H1 (cell line): Measurements from ENCODE around the gene MOGAT3. TPM values are rescaled to one million over a fixed set of nuclear protein-coding genes. Genes with fewer than 3 reads are reported as not detected.

Experiments
- GABPA ChIP-seq: IDR thresholded peaks from 2 replicates; pipeline ENCODE4 v1.6.1; 2011; ENCODE audit warnings: mild to moderate bottlenecking, low read length, moderate library complexity, borderline replicate concordance; ENCODE audit not compliant: insufficient read depth
- KDM4A ChIP-seq: IDR thresholded peaks from one replicate; pipeline ENCODE4 v1.7.1; 2012; ENCODE audit warnings: low read depth, mild to moderate bottlenecking, moderate library complexity, low read length, inconsistent platforms; ENCODE audit not compliant: severe bottlenecking
- SAP30 ChIP-seq: fragments of 300-600 bp; sonication (generic); IDR thresholded peaks from 2 replicates; pipeline ENCODE4 v1.7.1; 2012; ENCODE audit warnings: low read length, moderate library complexity, mild to moderate bottlenecking, inconsistent platforms; ENCODE audit not compliant: insufficient read depth, insufficient replicate concordance
- TBP ChIP-seq: IDR thresholded peaks from 2 replicates; pipeline ENCODE4 v1.6.1; 2011; ENCODE audit warnings: low read depth, low read length, improper control_type of control experiment
- polyA plus RNA-seq, 7 experiments: library from polyadenylated mRNA; depleted of rRNA in 3 of 7; stranded (reverse) in 5 of 7; unstranded in 2 of 7; fragments of >200 nt in 5 of 7; fragments of 200-250 nt in 2 of 7; gene quantifications; 1 replicate in 5 of 7; 2 replicates in 1 of 7; 4 replicates in 1 of 7; pipeline versions ENCODE4 v1.2.1 to v1.2.3, GENCODE V29; 2011 to 2013; ENCODE audit warnings: missing spikeins in 2 of 7, mixed read lengths in 2 of 7
- total RNA-seq: library from RNA; stranded (reverse); fragmentation: NEBNext Ultra II Directional; extraction: Animal tissue kit (Norgen Biotek cat#: 25700); gene quantifications from 2 replicates; pipeline ENCODE4 v1.2.1, GENCODE V29; 2021
- TF ChIP-seq, protein P1 (sequence below): fragments of 300-600 bp; sonication (generic); IDR thresholded peaks from 2 replicates; pipeline ENCODE4 v1.7.1; 2012; ENCODE audit warnings: low read length, moderate library complexity, mild to moderate bottlenecking, inconsistent platforms; ENCODE audit not compliant: insufficient replicate concordance
- TF ChIP-seq, protein P2 (sequence below), 3 experiments: IDR thresholded peaks; 1 replicate in 2 of 3; 2 replicates in 1 of 3; pipeline versions ENCODE4 v1.5.1 to v1.6.1; 2011; ENCODE audit warnings: low read length in 3 of 3, mild to moderate bottlenecking in 3 of 3, inconsistent platforms in 2 of 3, low read depth in 1 of 3, moderate library complexity in 1 of 3; ENCODE audit not compliant: insufficient read depth in 1 of 3; ENCODE audit errors: control extremely low read depth in 1 of 3

The MOGAT3 gene
- total and polyA plus RNA-seq, 2 of the 8 experiments (the other 6 are each of a cell fraction or from before 2014, with no cell fraction given), result 0.21 to 0.82 TPM

GRCh38 chr7:101172005-101172853 is 28.6 kb downstream of the MOGAT3 start (continued):
- TF ChIP-seq, protein P1, sequence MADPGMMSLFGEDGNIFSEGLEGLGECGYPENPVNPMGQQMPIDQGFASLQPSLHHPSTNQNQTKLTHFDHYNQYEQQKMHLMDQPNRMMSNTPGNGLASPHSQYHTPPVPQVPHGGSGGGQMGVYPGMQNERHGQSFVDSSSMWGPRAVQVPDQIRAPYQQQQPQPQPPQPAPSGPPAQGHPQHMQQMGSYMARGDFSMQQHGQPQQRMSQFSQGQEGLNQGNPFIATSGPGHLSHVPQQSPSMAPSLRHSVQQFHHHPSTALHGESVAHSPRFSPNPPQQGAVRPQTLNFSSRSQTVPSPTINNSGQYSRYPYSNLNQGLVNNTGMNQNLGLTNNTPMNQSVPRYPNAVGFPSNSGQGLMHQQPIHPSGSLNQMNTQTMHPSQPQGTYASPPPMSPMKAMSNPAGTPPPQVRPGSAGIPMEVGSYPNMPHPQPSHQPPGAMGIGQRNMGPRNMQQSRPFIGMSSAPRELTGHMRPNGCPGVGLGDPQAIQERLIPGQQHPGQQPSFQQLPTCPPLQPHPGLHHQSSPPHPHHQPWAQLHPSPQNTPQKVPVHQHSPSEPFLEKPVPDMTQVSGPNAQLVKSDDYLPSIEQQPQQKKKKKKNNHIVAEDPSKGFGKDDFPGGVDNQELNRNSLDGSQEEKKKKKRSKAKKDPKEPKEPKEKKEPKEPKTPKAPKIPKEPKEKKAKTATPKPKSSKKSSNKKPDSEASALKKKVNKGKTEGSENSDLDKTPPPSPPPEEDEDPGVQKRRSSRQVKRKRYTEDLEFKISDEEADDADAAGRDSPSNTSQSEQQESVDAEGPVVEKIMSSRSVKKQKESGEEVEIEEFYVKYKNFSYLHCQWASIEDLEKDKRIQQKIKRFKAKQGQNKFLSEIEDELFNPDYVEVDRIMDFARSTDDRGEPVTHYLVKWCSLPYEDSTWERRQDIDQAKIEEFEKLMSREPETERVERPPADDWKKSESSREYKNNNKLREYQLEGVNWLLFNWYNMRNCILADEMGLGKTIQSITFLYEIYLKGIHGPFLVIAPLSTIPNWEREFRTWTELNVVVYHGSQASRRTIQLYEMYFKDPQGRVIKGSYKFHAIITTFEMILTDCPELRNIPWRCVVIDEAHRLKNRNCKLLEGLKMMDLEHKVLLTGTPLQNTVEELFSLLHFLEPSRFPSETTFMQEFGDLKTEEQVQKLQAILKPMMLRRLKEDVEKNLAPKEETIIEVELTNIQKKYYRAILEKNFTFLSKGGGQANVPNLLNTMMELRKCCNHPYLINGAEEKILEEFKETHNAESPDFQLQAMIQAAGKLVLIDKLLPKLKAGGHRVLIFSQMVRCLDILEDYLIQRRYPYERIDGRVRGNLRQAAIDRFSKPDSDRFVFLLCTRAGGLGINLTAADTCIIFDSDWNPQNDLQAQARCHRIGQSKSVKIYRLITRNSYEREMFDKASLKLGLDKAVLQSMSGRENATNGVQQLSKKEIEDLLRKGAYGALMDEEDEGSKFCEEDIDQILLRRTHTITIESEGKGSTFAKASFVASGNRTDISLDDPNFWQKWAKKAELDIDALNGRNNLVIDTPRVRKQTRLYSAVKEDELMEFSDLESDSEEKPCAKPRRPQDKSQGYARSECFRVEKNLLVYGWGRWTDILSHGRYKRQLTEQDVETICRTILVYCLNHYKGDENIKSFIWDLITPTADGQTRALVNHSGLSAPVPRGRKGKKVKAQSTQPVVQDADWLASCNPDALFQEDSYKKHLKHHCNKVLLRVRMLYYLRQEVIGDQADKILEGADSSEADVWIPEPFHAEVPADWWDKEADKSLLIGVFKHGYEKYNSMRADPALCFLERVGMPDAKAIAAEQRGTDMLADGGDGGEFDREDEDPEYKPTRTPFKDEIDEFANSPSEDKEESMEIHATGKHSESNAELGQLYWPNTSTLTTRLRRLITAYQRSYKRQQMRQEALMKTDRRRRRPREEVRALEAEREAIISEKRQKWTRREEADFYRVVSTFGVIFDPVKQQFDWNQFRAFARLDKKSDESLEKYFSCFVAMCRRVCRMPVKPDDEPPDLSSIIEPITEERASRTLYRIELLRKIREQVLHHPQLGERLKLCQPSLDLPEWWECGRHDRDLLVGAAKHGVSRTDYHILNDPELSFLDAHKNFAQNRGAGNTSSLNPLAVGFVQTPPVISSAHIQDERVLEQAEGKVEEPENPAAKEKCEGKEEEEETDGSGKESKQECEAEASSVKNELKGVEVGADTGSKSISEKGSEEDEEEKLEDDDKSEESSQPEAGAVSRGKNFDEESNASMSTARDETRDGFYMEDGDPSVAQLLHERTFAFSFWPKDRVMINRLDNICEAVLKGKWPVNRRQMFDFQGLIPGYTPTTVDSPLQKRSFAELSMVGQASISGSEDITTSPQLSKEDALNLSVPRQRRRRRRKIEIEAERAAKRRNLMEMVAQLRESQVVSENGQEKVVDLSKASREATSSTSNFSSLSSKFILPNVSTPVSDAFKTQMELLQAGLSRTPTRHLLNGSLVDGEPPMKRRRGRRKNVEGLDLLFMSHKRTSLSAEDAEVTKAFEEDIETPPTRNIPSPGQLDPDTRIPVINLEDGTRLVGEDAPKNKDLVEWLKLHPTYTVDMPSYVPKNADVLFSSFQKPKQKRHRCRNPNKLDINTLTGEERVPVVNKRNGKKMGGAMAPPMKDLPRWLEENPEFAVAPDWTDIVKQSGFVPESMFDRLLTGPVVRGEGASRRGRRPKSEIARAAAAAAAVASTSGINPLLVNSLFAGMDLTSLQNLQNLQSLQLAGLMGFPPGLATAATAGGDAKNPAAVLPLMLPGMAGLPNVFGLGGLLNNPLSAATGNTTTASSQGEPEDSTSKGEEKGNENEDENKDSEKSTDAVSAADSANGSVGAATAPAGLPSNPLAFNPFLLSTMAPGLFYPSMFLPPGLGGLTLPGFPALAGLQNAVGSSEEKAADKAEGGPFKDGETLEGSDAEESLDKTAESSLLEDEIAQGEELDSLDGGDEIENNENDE, result no peak
- TF ChIP-seq SAP30 (no peak), TBP (no peak), KDM4A (no peak), GABPA (no peak)
- TF ChIP-seq, protein P2, sequence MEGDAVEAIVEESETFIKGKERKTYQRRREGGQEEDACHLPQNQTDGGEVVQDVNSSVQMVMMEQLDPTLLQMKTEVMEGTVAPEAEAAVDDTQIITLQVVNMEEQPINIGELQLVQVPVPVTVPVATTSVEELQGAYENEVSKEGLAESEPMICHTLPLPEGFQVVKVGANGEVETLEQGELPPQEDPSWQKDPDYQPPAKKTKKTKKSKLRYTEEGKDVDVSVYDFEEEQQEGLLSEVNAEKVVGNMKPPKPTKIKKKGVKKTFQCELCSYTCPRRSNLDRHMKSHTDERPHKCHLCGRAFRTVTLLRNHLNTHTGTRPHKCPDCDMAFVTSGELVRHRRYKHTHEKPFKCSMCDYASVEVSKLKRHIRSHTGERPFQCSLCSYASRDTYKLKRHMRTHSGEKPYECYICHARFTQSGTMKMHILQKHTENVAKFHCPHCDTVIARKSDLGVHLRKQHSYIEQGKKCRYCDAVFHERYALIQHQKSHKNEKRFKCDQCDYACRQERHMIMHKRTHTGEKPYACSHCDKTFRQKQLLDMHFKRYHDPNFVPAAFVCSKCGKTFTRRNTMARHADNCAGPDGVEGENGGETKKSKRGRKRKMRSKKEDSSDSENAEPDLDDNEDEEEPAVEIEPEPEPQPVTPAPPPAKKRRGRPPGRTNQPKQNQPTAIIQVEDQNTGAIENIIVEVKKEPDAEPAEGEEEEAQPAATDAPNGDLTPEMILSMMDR (IDR thresholded peaks at IDR 0.05; ENCODE audit: control extremely low read depth in 1 of 3, insufficient read depth in 1 of 3, low read depth in 1 of 3, low read length in 3 of 3), result no peak
